ENCODE results near the gene HSD17B4.
"Not testable (repeated sequence)": the region's sequence is repeated elsewhere in the genome, so short reads cannot be mapped to it uniquely, and the experiment has no call there.

The HSD17B4 gene

GRCh38 chr5:119410448-119411159 lies 41.7 kb upstream of the HSD17B4 start:
- in situ Hi-C loops (cut with MboI; ENCODE audit: low sequenced_read_pairs, unreplicated experiment), result loop anchor here (10.0 kb wide), 1 partner anchor 396 kb away; no protein-coding TSS in a partner anchor
- TF ChIP-seq, protein P1, sequence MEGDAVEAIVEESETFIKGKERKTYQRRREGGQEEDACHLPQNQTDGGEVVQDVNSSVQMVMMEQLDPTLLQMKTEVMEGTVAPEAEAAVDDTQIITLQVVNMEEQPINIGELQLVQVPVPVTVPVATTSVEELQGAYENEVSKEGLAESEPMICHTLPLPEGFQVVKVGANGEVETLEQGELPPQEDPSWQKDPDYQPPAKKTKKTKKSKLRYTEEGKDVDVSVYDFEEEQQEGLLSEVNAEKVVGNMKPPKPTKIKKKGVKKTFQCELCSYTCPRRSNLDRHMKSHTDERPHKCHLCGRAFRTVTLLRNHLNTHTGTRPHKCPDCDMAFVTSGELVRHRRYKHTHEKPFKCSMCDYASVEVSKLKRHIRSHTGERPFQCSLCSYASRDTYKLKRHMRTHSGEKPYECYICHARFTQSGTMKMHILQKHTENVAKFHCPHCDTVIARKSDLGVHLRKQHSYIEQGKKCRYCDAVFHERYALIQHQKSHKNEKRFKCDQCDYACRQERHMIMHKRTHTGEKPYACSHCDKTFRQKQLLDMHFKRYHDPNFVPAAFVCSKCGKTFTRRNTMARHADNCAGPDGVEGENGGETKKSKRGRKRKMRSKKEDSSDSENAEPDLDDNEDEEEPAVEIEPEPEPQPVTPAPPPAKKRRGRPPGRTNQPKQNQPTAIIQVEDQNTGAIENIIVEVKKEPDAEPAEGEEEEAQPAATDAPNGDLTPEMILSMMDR (IDR thresholded peaks at IDR 0.05; ENCODE audit: borderline replicate concordance, control extremely low read depth, extremely low read depth, insufficient read depth, missing control alignments), result no peak
- DNase-seq (ENCODE audit: low spot score), result no peak

GRCh38 chr5:119411361-119412278 lies 40.7 kb upstream of the HSD17B4 start:
- peak; percentile 25 for DNase-seq (ENCODE audit: low spot score)
- in situ Hi-C loops (cut with MboI; ENCODE audit: low sequenced_read_pairs, unreplicated experiment), result loop anchor here (10.0 kb wide), 1 partner anchor 397 kb away; no protein-coding TSS in a partner anchor
- TF ChIP-seq, protein P1 (IDR thresholded peaks at IDR 0.05; ENCODE audit: borderline replicate concordance, control extremely low read depth, extremely low read depth, insufficient read depth, missing control alignments), result peak; percentile 85

DNA sequence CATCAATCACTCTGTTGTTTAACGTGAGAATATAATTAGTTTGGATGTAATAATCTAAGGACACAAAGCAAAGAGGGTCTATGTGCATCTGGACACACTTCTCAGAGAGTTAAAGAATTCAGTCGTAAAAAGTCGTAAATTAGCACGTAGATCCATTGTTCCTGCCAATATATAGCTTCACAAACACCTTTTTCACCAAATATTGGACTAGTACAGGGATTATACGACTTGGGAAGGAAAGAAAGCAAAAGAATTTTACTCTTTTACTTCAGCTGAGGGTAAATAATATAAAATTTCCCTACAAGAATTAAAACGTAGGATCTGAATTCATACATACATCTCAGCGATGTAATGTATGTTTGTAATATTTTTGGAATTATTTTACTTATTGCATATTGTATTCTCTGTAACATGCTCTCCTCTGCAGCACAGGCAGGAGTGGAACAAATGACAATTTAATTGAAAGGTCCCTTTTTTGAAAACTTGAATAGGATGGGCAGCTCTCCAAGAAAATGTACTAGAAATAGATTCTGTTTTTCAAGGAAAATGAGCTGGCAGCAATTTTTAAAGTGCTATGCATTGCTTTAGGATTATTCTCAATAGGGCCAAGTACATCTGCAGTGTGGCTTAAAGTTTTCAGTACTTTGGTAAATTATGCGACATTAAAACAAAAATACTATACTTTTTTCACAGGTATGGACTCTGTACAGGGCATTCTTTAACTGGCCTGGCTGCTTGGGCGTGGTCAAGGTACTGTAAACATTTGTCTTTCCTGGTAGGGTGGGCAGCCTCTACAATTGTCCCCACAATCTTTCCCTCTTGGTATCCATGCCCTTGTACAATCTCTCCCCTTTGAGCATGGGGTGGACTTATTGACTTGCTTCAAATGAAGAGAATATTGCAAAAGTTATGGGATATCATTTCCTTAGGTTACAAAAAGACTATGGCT lies 39.7 kb upstream of the HSD17B4 start:
- no peak for DNase-seq (ENCODE audit: low spot score)
- TF ChIP-seq, protein P1 (IDR thresholded peaks at IDR 0.05; ENCODE audit: borderline replicate concordance, control extremely low read depth, extremely low read depth, insufficient read depth, missing control alignments), result no peak
- in situ Hi-C loops (cut with MboI; ENCODE audit: low sequenced_read_pairs, unreplicated experiment), result loop anchor here (10.0 kb wide), 1 partner anchor 398 kb away; no protein-coding TSS in a partner anchor

GRCh38 chr5:119414124-119414734 lies 38.1 kb upstream of the HSD17B4 start:
- not testable (repeated sequence) for DNase-seq (ENCODE audit: low spot score)
- in situ Hi-C loops (cut with MboI; ENCODE audit: low sequenced_read_pairs, unreplicated experiment), result loop anchor here (10.0 kb wide), 1 partner anchor 399 kb away; no protein-coding TSS in a partner anchor

- no peak for DNase-seq (ENCODE audit: low spot score)
- TF ChIP-seq, protein P1 (IDR thresholded peaks at IDR 0.05; ENCODE audit: borderline replicate concordance, control extremely low read depth, extremely low read depth, insufficient read depth, missing control alignments), result no peak
- in situ Hi-C loops (cut with MboI; ENCODE audit: low sequenced_read_pairs, unreplicated experiment), result loop anchor here (10.0 kb wide), 1 partner anchor 403 kb away; no protein-coding TSS in a partner anchor
These were observed 34.2 kb upstream of the HSD17B4 start for GRCh38 chr5:119417891-119418605.

GRCh38 chr5:119418606-119419100 lies 33.6 kb upstream of the HSD17B4 start:
- in situ Hi-C loops (cut with MboI; ENCODE audit: low sequenced_read_pairs, unreplicated experiment), result loop anchor here (10.0 kb wide), 1 partner anchor 404 kb away; no protein-coding TSS in a partner anchor
- TF ChIP-seq, protein P1 (IDR thresholded peaks at IDR 0.05; ENCODE audit: borderline replicate concordance, control extremely low read depth, extremely low read depth, insufficient read depth, missing control alignments), result no peak
- DNase-seq (ENCODE audit: low spot score), result peak; percentile 15
